Left ventricle myocardium inferior (tissue), 1 donor: ENCODE data around the gene STK32B. TPM values are rescaled to one million over a fixed set of nuclear protein-coding genes. Genes with fewer than 3 reads are reported as not detected.

Experiments used
- DNase-seq: peaks from one replicate; pipeline ENCODE4 v3.0.0-alpha.2; 2020
- H3K27ac ChIP-seq: fragments of 200-600 bp; replicated peaks from 2 replicates; pipeline ENCODE4 v1.8.0; 2021
- H3K27me3 ChIP-seq: fragments of 200-600 bp; 2 replicates; pipeline ENCODE4 v1.8.0; 2021; ENCODE audit warnings: low read depth
- H3K36me3 ChIP-seq: fragments of 200-600 bp; 2 replicates; pipeline ENCODE4 v1.8.0; 2021
- H3K4me1 ChIP-seq: fragments of 200-600 bp; 2 replicates; pipeline ENCODE4 v1.8.0; 2021
- H3K4me3 ChIP-seq: fragments of 200-600 bp; 2 replicates; pipeline ENCODE4 v1.8.0; 2021; ENCODE audit warnings: mild to moderate bottlenecking, moderate library complexity
- H3K9me3 ChIP-seq: fragments of 200-600 bp; replicated peaks from 2 replicates; pipeline ENCODE4 v1.8.0; 2021
- CTCF ChIP-seq: fragments of 200-600 bp; IDR thresholded peaks from 2 replicates; pipeline ENCODE4 v1.8.0; 2021; ENCODE audit warnings: antibody characterized with exemption, mild to moderate bottlenecking, borderline replicate concordance
- intact Hi-C: fragments of 100-400 bp; cut with micrococcal nuclease; formaldehyde crosslinking; loops from one replicate; pipeline ENCODE4 v1.11.0; 2022
- total RNA-seq: library from RNA; stranded (reverse); fragmentation: NEBNext Ultra II Directional; extraction: Animal tissue kit (Norgen Biotek cat#: 25700); gene quantifications from one replicate; pipeline ENCODE4 v1.2.1, GENCODE V29; 2021
- donor health status: DM: no; HTN: yes; CAD: no; lungs with severe emphysema.

STK32B gene
- total RNA-seq, 1 donor from 2014 or later = 0.55 TPM

GRCh38 chr4:5138389-5138788 is 87.1 kb downstream of the STK32B start:
- no peak overlapping the region for H3K27ac ChIP-seq
- TF ChIP-seq CTCF = no peak
- intact Hi-C loops = no loop called here

GRCh38 chr4:5139141-5139540 is 87.9 kb downstream of the STK32B start:
- H3K27me3 ChIP-seq = peaks cover 40% of the 10 kb centered on the region
- intact Hi-C loops = no loop called here
- H3K9me3 ChIP-seq = no peaks in the 10 kb centered on the region
- H3K36me3 ChIP-seq = no peaks in the 10 kb centered on the region
- H3K4me3 ChIP-seq = no peak overlapping the region
- H3K27ac ChIP-seq = no peak overlapping the region
- TF ChIP-seq CTCF = no peak
- DNase-seq = no peak
- no peaks in the 10 kb centered on the region for H3K4me1 ChIP-seq

More at GRCh38 chr4:5138389-5138788, 87.1 kb downstream of the STK32B start:
- Histone ChIP-seq H3K4me3 (no peak overlapping the region), H3K36me3 (no peaks in the 10 kb centered on the region), H3K4me1 (no peaks in the 10 kb centered on the region), H3K9me3 (no peaks in the 10 kb centered on the region), H3K27me3 (peaks cover 40% of the 10 kb centered on the region)
- no peak for DNase-seq

GRCh38 chr4:5141802-5142201 is 90.5 kb downstream of the STK32B start:
- Histone ChIP-seq H3K27ac (no peak overlapping the region), H3K36me3 (no peaks in the 10 kb centered on the region), H3K9me3 (peaks cover 9% of the 10 kb centered on the region), H3K4me3 (no peak overlapping the region), H3K27me3 (peaks cover 33% of the 10 kb centered on the region), H3K4me1 (no peaks in the 10 kb centered on the region)
- DNase-seq = no peak
- TF ChIP-seq CTCF = no peak
- intact Hi-C loops = no loop called here

- DNase-seq = no peak
- no peaks in the 10 kb centered on the region for H3K4me1 ChIP-seq
- peaks cover 13% of the 10 kb centered on the region for H3K9me3 ChIP-seq
- H3K27ac ChIP-seq = no peak overlapping the region
- no peak overlapping the region for H3K4me3 ChIP-seq
- peaks cover 28% of the 10 kb centered on the region for H3K27me3 ChIP-seq
- intact Hi-C loops = no loop called here
- no peaks in the 10 kb centered on the region for H3K36me3 ChIP-seq
- peak; percentile 53 for TF ChIP-seq CTCF
These were observed 91.4 kb downstream of the STK32B start for GRCh38 chr4:5142726-5143125.

- intact Hi-C loops = no loop called here
- H3K36me3 ChIP-seq = no peaks in the 10 kb centered on the region
These were observed 92.1 kb downstream of the STK32B start for GRCh38 chr4:5143306-5143861.

More at GRCh38 chr4:5143306-5143861, 92.1 kb downstream of the STK32B start:
- no peak for TF ChIP-seq CTCF
- no peaks in the 10 kb centered on the region for H3K4me1 ChIP-seq
- no peak overlapping the region for H3K27ac ChIP-seq
- H3K4me3 ChIP-seq = no peak overlapping the region
- no peak for DNase-seq
- H3K9me3 ChIP-seq = peaks cover 13% of the 10 kb centered on the region
- H3K27me3 ChIP-seq = peaks cover 25% of the 10 kb centered on the region
